ENCODE data around the gene NFE2L1.
"Not testable (repeated sequence)": the region's sequence is repeated elsewhere in the genome, so short reads cannot be mapped to it uniquely, and the experiment has no call there.

NFE2L1 gene

GRCh38 chr17:48024149-48025039 lies 23.8 kb upstream of the NFE2L1 start:
- no peak for DNase-seq (ENCODE audit: low spot score)

GRCh38 chr17:48025040-48025903 lies 22.9 kb upstream of the NFE2L1 start:
- peak; percentile 96 for DNase-seq (ENCODE audit: low spot score)

GRCh38 chr17:48025904-48026501 lies 22.2 kb upstream of the NFE2L1 start:
- DNase-seq (ENCODE audit: low spot score) = no peak

- peak; percentile 70 for DNase-seq (ENCODE audit: low spot score)
Observed at GRCh38 chr17:48026502-48027321, 21.4 kb upstream of the NFE2L1 start.

- no peak for DNase-seq (ENCODE audit: low spot score)
Observed at GRCh38 chr17:48027322-48027981, 20.7 kb upstream of the NFE2L1 start.

GRCh38 chr17:48028736-48029135 lies 19.4 kb upstream of the NFE2L1 start:
- DNase-seq (ENCODE audit: low spot score) = no peak

- no peak for DNase-seq (ENCODE audit: low spot score)
Observed at GRCh38 chr17:48030531-48030930, 17.6 kb upstream of the NFE2L1 start.

- DNase-seq (ENCODE audit: low spot score) = no peak
Observed at GRCh38 chr17:48031966-48032365, 16.2 kb upstream of the NFE2L1 start.

GRCh38 chr17:48034734-48035133 lies 13.4 kb upstream of the NFE2L1 start:
- DNase-seq (ENCODE audit: low spot score) = not testable (repeated sequence)

GRCh38 chr17:48036693-48037035 lies 11.5 kb upstream of the NFE2L1 start:
- DNase-seq (ENCODE audit: low spot score) = no peak

- no peak for DNase-seq (ENCODE audit: low spot score)
Observed at GRCh38 chr17:48037036-48037837, 10.9 kb upstream of the NFE2L1 start, which contains the start of gene COPZ2. TSS of gene COPZ2 (minus strand) at chr17:48037797. CDS start at chr17:48037777, 20 bp downstream.

GRCh38 chr17:48037838-48038323 lies 10.3 kb upstream of the NFE2L1 start:
- DNase-seq (ENCODE audit: low spot score) = no peak

GRCh38 chr17:48038687-48039086 lies 9.5 kb upstream of the NFE2L1 start:
- no peak for DNase-seq (ENCODE audit: low spot score)

- no peak for DNase-seq (ENCODE audit: low spot score)
Observed at GRCh38 chr17:48043176-48043575, 5.0 kb upstream of the NFE2L1 start.

- no peak for DNase-seq (ENCODE audit: low spot score)
Observed at GRCh38 chr17:48044851-48045250, 3.3 kb upstream of the NFE2L1 start.

GRCh38 chr17:48045316-48046001 lies 2.7 kb upstream of the NFE2L1 start:
- no peak for DNase-seq (ENCODE audit: low spot score)

GRCh38 chr17:48046296-48046695 lies 1.9 kb upstream of the NFE2L1 start:
- DNase-seq (ENCODE audit: low spot score) = no peak

GRCh38 chr17:48047113-48047740 lies 932 bp upstream of the NFE2L1 start:
- no peak for DNase-seq (ENCODE audit: low spot score)
